Embryonic facial prominence (tissue), 1 donor: ENCODE results near the gene SCGB2B2.
"Not testable (repeated sequence)": the region's sequence is repeated elsewhere in the genome, so short reads cannot be mapped to it uniquely, and the experiment has no call there.

ENCODE experiments used
- DNase-seq: peaks from one replicate; pipeline ENCODE4 v3.0.0-alpha.2; 2016; ENCODE audit errors: extremely low spot score

Gene SCGB2B2

GRCh38 chr19:34668690-34669089 lies 8.3 kb downstream of the SCGB2B2 start:
- not testable (repeated sequence) for DNase-seq

- DNase-seq, result not testable (repeated sequence)
Measured at GRCh38 chr19:34668077-34668689, 8.8 kb downstream of the SCGB2B2 start.

DNA sequence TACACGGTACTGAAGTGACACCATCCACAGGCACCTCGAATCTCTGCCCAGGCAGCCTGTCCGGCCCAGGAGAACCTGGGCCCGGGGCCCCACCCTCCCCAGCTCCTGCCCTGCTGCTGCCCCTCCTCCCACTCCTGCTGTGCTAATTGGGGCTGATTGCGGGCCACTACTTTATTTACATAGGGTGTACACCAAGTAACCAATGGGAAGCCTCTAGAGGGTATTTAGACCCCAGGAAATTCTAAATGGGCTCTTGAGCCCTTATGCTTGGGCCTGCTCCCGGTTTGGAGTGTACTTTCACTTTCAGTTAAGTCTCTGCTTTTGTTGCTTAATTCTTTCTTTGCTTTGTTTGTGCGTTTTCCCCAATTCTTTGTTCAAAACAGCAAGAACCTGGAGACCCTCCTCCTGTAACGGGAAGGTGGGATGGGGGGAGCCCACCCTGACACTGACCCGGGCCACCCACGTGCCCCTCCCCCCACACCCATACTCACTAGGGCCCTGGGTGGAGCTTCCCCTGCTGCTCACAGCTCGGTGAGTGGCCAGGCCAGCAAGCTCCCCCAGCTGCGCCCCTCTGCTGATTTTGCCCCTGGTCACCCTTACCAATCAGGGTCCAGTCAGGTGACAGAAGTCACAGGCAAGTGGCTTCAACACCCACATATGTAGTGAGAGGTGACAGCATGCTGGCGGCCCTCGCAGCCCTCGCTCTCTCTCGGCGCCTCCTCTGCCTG lies 9.4 kb downstream of the SCGB2B2 start:
- DNase-seq, result no peak

DNA sequence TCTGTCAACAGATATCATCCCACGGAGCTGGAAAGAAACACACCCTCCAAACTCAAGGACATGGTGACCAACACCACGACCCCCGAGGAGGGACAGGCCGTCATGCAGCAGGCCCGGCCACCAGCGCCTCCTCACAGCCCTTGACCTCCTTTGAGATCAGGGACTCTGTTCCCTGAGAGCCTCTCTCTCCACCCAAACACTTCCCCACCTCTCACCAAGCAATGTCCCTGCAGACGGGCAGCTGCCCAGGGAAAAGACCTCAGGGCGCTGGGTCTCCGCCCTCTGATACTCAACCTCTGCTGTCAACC lies 10.0 kb downstream of the SCGB2B2 start:
- DNase-seq, result no peak

DNA sequence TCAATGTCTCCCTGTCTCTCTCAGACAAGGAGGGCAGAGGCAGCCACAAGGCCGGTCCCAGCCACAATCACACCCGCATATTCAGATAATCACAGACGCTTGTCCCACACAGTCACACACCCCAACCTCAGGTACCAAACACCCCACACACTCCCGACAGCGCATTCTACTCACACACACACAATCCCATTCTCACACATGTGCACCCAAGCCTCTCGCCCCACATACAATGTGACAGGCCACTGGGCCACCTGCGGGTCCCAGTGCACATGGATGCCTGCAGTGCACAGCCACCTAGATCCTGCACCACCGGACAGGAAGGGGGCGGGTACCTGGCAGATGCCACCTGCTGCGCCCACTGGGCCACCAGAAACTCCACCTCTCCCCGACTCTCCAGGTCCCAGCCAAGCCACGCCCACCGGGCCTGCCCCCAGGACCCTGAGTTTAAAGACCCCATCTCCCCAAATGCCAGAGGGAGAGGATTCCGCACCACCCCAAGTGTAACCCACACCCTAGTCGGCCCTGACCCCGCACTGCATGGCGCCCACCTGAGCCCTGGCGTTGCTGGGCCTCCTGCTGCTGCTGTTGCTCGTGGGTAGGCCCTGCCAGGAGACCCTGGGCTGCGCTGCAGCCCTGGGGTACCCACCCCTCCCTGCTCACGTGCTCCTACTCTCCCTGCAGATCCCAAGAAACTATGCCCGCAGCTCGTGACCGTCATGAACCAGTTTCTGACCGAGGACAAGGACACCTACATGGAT lies 10.6 kb downstream of the SCGB2B2 start:
- no peak for DNase-seq

- not testable (repeated sequence) for DNase-seq
Measured at GRCh38 chr19:34665275-34665674, 11.7 kb downstream of the SCGB2B2 start.

DNA sequence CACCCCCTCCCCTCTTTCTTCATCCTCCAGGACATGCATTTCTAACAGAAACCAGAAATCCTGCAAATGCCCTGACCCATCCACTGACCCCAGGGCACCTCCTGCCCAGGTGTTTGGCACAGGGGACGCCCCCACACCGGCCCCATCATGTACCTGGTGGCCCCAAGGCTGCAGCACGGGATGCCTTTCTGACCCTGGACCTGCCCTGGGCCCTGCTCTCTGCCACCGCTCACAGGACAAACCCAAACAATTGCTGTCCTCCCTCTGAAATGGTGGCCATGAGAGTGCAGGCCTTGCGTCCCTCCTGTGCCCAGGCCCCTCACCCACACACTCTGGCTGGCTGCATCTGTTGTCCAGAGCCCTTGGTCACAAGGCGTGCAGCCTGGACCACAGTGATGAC lies 12.1 kb downstream of the SCGB2B2 start:
- no peak for DNase-seq

GRCh38 chr19:34664168-34664567 lies 12.8 kb downstream of the SCGB2B2 start:
- DNase-seq, result no peak

DNA sequence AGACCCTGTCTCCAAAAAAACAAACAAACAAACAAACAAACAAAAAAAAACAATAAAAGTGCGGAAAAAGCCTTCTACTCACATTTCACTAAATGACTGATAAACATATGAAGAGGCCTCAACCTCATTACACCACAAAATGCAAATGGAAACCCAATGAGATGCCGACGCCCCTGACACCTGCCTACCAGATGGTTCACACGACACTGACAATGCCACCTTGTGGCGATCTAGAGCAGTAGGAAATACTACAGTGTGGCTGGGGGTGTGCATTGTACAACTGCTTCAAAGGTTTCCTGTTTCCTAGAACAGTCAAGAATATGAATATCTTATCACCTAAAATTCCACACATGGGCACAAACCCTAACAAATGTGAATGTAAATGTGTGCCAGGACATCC lies 14.0 kb downstream of the SCGB2B2 start:
- DNase-seq, result no peak

DNA sequence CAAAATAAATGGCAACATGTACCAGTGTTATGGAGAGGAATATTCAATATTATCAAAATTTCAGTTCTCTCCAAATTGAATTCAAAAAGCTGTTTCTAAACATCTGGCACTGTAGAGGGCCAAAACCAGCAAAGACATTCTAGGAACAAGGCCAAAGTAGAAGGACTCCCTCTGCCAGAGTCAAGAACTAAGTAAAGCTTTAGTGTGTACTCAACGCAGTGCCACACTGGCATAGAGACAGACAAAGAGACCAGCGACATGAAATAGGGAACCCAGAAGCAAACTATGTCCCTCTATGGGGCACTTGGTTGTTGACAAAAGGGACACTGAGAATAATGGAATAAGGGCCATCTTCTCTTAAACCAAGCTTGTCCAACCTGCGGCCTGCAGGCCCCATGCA lies 15.6 kb downstream of the SCGB2B2 start:
- no peak for DNase-seq

GRCh38 chr19:34655651-34656050 lies 21.3 kb downstream of the SCGB2B2 start:
- no peak for DNase-seq

GRCh38 chr19:34654796-34655195 lies 22.2 kb downstream of the SCGB2B2 start:
- no peak for DNase-seq

DNA sequence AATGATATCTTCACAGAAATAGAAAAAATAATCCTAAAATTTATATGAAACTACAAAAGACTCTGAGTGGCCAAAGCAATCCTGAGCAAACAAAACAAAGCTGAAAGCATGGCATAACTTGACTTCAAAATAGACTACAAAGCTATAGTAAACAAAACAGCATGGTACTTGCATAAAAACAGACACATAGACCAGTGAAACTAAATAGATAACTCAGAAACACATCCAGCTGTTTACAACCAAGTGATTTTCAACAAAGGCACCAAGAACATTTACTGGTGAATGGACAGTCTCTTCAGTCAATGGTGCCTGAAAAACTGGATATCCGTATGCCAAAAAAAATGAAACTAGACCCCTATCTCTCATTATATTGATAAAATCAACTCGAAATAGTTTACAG lies 25.2 kb downstream of the SCGB2B2 start:
- DNase-seq, result no peak

DNA sequence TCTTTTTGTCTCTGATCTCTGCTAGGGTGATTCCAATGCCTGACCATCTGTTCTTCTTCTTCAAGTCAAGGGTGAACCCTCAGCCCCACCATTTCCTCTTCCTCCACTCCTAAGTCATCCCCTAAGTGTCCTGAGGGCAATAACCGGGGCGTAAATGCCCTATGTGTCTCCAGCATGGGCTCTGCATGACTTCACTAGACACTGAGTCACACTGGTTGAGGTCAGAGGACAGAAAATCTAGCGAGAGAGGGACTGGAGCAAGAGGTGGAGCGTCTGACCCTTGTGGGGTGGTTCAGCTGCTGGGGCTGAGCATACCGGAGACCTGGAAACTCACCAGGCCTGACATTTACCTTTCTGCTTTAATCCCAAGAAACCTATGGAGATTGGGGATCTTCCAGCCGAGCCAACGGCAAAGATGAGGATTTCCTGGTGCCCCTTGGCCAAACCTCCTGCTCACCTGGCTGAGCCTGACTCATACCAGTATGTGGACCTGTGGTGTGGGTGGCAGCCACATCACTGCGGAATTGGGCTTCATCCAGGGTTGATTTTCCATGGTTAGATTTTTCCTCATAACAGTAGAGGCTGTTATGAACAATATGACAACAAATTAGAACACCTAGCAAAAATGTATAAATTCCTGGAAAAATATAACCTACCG lies 26.9 kb downstream of the SCGB2B2 start:
- no peak for DNase-seq

GRCh38 chr19:34645551-34645950 lies 31.4 kb downstream of the SCGB2B2 start:
- no peak for DNase-seq

DNA sequence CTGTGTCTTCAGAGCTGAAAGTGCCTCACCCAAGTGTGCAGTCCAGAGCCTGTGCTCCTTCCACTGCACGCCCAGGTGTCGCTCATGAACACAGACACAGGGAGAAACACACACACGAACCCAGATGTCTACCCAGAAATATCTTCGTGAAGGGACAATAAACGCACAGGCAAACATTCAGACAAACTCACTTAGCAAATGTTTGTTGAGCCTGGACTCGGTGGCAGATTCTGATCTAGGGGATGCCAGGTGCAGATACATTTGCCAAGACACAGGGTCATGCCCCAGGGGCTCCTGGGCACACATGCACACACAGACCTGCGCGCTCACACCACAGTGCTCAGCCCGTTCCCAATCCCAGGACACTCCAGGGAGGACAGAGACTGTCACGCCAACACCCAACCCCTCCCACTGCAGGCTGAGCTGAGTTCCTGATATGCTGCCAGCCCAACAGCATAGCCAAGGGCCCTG lies 31.9 kb downstream of the SCGB2B2 start:
- DNase-seq, result no peak

GRCh38 chr19:34642241-34642640 lies 34.7 kb downstream of the SCGB2B2 start:
- no peak for DNase-seq

GRCh38 chr19:34639491-34640085 lies 37.4 kb downstream of the SCGB2B2 start:
- no peak for DNase-seq

DNA sequence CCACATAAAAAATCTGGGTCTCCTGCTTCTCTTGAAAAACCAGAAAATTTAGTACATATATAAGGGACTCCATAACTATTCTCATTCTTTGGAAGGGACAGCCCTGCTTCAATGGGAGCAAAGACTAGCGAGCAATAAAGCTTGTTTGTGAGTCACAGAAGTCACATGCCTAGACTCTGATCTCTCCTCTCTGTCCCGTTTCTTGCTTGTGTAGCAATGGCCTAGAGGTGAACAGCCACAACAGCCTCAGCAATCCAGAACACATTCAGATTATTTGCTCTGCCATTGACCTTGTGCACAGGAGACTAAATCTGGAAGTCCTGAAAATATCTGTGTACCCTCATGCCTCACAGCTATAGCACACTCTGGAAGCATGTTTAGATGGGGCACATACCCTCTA lies 43.2 kb downstream of the SCGB2B2 start:
- DNase-seq, result no peak
